Ramos (cell line): Measurements from ENCODE around the gene ZBTB17.
"Not testable (repeated sequence)": the region's sequence is repeated elsewhere in the genome, so short reads cannot be mapped to it uniquely, and the experiment has no call there.

Experiments used
- in situ Hi-C: fragments of 300-500 bp; cut with MboI; formaldehyde crosslinking; loops from one replicate; pipeline ENCODE4 v1.14.3; 2022; ENCODE audit warnings: low sequenced_read_pairs; ENCODE audit not compliant: unreplicated experiment

The ZBTB17 gene

DNA sequence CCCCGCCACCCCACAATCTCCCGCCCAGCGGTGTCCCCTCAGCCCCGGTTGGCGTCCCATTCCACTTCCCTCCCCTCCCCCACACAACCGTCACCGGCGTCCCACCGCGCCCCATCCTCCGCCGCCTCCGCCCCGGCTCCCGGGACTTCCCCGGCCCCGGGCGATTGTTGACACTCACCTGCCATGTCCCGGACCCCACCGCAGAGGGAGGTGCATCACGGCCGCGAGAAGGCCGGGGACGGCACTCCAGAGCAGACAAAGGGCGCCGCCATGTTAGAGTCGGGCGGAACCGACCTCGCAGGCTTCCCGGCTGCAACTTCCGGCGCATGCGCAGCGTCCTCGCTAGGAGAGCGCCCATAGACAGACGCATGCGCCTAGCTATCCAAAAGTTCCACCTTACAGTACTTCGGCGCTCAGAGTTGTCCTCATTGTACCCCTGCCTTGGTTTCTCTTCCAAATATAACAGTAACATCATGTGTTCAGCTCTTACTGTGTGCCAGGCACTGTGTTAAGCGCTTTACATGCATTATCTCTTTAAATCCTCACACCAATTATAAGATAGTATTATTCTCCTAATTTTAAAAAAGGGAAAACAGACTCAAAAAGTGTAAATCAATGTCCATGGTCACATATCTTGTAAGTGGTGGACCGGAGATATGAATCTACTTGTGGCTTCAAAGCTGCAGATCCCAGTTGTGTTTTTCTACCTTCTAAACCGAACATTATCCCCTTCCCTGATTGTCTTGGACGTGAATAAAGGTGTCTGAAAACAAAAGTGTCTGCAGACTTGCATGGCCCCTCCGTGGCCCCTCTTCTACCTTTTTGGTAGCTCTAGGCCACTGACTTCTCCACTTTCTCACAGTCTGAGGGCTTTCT, at the start of gene ZBTB17:
ZBTB17 (minus strand) TSS at position 297 of the 876 bp plus-strand sequence. CDS start 27,606 bp downstream, outside the sequence.
- in situ Hi-C loops = no loop called here

DNA sequence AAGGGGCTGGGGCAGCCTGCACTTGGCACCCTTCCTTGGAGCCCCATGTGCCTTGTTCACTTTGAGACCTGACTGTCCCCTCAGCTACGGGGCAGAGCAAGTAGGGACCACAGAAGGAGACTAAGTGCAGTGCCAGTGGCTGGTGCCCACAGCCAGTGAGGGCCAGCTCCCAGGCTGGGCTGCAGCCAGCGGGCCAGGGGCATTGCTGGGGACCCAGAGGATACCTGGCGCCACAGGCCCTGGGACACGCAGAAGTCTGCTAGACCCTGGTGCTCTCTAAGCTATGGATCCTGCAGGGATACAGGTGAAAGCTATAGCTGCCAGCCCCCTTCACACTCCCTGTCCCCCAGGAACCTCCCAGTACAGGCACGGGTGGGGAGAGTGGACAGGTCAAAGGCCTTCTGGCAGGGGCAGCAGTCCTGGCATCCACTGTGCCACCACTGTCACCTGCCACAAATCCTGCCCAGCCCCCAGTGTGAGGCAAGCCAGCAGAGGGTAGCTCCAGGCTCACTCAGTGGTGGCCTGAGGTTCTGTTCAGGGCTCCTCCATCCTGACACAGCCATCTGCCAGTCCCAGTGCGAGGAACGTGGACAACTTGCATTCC, 47.3 kb upstream of the ZBTB17 start:
- in situ Hi-C loops = no loop called here

DNA sequence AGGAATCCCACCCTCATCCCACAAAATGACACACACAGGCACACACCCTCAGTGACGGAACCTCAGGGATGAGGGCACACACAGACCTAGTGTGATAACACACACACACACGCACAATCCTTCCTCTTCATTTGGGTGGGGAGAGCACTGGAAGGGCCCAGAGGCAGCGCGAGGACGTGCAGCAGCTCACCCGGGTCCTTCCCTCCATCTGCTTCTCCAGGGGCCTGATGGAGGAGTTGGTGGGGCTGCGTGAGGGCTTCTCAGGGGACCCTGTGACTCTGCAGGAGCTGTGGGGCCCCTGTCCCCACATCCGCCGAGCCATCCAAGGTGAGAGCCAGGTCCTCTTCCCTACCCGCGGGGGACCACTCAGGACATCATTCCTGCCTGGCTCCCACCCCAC, 46.5 kb upstream of the ZBTB17 start:
- in situ Hi-C loops = no loop called here

DNA sequence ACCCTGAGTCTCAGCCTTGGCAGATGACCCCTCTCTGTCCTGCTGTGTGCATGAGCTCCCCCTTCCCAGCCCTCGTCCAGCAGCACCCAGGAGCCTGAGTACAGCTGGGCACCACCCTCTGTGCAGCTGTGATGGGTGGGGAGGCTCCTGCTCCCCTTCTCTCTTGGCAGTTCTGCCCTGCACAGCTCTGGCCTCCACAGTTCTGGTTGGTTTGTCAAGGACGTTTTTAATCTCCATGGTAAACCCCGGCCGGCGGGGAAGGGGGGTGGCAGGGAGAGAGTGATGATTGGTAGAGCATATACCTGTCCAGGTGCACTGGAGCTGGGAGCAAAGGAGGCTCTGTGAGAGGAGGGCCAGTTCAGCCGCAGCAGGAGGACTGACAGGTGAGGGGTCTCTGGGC, 45.8 kb upstream of the ZBTB17 start, which contains the start of gene CLCNKA:
CLCNKA (plus strand) TSS at position 356 of the 400 bp plus-strand sequence. CDS start 584 bp downstream, outside the sequence.
- in situ Hi-C loops = no loop called here

DNA sequence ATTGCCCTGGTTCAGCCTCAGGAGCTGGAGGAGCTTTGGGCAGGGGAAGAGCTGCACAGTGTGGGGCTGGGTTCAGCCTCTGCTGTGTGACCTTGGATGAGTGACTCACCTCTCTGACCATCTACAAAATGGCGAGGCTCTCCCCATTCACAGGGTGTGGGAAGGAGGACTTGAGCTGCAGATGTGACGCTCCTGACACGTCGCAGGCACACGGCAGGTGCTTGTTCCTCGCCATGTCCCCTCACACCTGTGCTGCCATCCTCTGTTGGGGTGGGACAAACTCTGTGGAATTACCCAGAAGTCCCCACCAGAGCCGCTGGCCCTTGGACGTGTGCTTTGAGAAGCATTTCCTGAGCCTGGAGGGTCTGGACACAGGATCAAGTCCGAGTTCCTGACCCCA, 45.0 kb upstream of the ZBTB17 start:
- in situ Hi-C loops = not testable (repeated sequence)

DNA sequence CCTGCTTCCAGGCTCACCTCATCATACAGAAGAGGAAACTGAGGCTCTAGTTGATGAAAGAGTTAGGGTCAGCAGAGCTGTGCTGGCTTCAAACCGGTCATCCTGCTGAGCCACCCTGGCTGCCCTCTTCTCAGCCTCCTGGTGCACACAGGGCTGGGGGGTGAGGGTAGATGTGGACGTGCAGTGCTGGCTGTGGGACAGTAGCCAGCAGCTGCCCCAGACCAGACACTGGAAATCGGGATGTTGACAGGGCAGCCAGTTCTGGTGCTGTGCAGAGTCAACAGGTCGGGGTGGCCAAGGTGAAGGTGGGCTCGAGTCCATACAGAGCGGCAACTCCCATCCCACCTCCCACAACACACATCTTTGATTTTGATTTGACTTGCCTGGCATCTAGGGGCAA, 44.4 kb upstream of the ZBTB17 start:
- in situ Hi-C loops = no loop called here

DNA sequence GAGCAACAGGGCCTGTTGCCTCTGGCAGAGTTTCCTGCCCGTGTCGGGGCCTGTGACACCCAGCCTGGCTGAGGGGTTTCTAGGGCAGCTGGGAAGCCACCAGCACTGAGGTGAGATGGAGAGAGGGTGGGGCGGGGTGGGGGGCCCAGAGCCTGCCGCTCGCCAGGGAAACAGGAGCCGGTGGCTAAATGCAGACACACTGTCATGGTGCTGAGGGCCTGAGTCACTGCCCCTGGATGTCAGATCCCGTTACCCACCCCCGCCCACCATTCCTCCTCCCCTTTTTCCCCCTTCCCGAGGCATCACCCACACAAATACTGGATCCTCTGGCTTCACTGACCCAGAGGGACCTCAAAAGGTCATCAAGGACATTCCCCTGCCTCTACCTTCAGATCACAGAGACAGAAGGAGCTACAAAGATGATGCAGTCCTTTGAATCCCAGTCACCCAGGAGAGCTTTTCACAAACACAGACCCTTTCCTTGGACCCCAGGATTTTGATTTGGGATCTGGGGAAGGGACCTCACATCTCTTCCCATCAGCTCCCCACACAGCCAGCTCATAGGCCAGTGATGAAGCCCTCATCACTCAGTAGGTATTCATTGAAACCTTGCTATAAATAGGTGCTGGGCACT, 43.9 kb upstream of the ZBTB17 start:
- in situ Hi-C loops = no loop called here

DNA sequence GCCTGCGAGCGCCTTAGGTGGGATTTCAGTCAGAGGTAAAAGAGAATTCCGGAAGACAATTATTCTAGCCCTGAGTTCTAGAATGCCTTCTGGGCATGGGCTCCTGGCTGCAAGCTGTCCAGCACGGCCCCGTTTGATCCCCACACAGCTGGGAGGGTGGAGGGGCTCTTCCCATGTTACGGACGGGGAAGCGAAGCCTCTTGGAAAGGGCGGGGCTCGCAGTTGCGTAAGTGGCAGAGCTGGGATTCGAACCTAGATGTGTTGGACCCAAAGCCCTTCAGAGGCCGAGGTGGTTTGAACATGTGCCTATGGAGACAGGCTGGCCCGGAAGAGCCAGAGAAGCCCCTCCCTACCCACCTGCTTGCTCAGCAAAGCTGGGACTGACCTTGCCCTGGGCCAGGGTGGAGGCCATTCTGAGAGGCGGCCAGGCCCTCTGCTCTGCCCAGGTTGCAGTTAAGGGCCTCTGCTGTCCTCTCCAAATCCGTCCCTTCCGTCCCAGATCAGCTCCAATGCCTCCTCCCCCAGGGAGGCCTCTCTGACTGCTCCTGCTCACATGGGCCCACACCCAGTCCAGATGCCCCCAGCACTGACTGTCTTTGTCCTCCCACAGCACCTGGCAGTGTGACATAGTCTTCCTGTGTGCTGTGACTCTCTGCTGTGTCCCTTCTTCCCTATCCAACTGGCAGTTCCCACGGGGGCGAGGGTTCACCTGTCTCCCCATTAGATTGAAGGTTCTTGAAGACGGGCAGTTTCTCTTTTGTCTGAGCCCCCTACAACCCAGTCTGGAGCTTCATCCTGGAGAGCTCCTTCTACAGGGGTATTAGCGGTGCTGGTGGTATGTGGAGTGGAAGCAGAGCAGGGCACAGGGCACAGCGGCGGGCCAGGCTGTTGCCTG, 43.1 kb upstream of the ZBTB17 start:
- in situ Hi-C loops = no loop called here

DNA sequence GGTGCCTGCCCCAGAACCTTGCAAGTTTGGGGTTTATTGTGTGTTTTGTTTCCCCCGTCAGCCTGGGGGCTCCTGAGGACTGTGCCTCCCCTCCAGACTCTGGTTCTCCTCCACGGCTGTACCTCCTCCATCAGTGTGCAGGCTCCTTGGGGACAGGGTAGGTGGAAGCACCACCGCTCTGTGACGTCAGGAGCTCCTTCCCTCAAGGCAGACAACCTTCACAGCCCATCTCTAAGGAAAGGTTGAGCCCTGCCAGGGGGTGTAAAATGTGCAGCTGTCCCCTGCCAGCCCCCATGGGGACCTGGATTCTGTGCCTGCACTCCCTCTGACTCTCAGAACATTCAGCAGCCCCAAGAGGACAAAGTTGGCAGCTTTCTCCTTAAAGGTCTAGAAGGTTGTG, 42.4 kb upstream of the ZBTB17 start:
- in situ Hi-C loops = no loop called here

DNA sequence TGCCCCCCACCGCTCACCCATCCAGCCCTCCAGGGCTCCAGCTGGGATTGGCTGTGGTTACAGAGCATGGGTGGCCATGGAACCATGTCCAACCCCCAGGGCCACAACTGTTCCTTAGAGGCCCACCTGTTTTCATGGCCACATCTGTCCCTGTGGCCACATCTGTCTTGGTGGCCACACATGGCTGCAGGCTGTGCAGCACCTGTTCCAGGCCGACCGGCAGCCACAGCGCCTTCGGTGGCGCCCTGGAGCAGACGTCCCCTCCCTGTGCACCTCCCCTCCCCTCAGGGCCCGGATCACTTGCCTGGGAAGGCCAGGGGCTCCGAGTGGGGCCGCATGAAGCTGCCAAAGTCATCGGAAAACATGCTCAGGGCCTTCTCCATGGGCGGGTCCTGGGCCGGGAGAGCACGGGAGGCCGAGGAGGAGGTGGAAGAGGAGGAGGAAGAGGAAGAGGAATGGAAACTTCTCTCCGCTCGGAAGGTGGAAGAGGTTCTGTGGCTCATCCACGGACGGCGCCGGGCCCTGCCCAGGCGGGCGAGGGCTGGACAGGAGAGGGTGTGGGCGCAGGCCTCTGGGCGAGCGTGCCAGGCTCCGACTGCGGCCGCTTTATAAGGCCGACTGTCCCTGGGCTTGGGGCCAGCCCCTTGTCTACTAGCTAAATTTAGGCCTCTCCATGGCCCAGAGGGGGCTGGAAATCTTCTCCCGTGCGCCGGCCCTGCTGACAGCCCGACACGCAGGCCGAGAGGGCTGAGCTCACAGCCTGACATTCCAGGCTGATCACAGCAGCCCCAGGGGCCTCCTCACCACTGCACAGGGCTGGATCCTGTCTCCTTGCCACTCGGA, 41.8 kb upstream of the ZBTB17 start, which contains the start of gene HSPB7:
HSPB7 (minus strand) TSS at position 583 of the 843 bp plus-strand sequence; CDS start at position 503, 80 bp downstream.
- in situ Hi-C loops = no loop called here

DNA sequence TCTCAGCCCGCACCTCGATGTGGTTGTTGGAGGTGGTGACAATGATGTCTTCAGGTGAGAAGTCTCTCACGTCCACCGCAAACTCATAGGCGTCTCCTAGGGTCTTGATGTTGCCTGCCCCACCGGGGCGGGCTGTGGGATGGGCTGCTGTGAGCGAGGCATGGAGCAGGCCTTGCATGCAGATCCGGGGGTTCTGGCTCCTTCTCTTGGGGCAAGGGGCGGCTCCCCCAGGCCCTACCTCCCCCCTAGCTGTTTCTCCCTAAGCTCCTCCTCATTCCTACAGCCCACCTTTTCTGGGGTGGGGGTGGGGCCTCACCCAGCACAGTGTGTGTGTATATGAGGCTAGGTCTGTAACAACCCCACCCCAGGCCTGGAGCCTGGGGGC, 41.2 kb upstream of the ZBTB17 start:
- in situ Hi-C loops = no loop called here

DNA sequence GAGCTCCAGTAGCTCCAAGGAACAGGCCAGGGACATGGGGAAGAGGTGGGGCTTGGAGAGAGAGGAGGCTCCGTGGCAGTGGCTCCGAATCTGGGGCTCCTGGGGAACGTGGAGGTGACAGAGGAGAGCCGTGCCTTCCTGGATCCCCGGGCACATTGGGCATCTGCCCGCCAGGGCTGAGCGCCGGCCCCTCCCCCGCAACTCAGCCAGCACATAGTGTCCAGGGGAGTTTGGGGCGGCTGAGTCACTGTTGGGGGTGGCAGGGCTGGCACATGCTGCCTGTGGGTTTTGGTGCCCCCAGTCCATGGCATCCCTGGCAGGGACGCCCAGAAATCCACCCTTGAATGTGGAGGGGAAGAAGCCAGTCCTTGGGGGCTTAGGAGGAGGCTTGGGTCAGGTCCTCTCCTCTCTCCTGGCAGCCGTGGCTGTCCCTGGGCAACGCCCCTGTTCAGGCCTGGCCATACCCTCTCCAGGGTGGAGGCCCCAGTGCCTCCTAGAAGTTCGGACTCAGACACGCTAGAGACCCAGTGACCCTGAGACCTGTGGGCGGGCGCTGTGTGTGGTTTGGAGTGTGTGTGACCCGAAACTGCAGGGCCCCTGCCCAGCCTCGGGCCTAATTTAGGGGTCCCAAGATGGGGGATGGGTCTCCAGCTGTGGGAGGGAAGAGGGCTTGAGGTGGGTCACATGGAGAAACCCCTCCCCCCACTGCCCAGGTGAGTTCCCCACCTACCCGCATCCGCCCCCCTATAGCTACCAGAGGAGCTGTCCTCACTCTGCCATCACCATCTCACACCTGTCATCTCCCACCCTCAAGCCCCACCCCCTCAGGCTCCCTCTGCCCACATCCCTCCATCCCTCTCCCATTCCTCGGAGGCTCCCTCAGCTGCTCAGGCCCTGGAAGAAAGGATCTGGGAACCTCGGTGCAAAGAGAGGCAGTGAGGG, 40.3 kb upstream of the ZBTB17 start:
- in situ Hi-C loops = no loop called here

DNA sequence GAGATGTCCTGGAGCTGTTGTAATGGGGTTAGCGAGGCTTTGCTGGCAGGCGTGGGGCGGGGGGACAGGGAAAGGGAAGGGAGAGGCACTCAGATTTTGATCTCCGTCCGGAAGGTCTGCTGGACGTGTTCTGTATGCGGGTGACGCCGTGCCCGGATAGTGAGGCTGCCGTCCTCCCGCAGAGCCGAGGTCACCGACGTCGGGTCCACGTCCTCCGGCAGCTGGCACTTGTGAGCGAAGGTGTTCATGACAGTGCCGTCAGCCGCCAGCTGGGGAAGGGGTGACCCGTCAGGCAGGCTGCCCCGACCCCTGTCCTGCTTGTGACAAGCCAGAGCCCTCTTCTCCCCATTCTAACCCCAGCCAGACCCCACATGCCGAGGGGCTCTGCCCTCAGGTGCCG, 39.6 kb upstream of the ZBTB17 start:
- in situ Hi-C loops = no loop called here

DNA sequence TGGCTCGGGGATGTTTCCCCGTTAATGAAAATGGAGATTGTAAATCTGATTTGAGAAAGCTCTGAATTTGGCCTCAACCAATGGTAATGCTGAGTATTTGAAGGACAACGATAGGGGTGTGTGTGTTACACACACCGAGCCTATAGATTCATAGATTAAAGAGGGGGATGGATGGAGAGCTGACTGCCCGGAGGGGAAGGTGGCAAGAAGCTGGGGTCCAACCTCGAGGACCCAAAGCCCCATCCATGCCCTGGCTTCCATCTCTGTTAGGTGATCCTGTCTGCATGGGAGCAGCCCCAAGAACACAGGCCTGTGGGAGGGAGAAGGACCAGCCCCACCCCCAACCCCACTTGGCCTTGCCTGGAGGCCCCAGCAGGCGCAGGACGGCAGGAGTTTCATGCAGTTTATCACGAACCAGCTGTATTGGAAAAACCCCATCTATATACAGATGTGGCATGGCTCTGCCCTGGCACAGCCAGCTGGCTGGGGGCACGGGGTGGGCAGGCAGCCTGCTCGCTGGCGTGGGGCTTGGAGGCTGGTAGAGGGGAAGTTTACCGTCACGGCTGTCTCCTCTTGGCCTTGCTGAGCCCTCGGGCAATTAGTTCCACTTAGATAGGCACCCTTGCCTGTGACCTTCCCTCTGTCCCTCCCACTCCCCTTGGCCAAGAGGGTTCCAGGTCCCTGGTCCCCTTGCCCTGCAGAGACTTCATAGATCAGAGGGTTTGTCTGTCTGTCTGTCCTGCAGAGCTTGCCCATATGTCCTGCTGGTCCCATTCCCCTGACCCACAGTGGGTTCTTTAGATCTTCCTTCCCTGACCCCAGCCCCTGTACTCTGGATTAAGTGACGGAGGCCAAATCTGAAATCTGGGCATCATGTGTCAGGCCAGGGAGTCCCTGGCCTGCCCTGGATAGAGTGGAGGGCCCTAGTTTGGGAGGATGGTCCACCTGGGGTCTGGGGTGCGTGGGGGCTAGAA, 38.9 kb upstream of the ZBTB17 start:
- in situ Hi-C loops = no loop called here

DNA sequence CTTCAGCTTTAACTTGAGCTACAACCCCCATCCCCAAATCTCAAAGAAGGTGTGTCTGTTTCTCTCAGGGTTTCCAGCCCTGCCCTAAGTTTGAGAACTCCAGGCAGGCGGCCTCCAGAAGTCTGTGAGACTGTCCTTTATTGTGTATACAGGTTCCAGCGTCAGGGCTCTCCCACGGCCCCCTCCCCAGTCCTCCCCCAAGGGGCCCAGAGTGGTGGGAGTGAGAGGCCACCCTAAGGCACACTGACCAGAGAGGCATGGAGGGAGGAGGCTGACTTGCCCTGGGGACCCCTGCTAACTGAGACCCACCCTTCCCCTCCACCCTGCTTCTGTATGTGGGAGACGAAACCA, 38.0 kb upstream of the ZBTB17 start:
- in situ Hi-C loops = no loop called here

DNA sequence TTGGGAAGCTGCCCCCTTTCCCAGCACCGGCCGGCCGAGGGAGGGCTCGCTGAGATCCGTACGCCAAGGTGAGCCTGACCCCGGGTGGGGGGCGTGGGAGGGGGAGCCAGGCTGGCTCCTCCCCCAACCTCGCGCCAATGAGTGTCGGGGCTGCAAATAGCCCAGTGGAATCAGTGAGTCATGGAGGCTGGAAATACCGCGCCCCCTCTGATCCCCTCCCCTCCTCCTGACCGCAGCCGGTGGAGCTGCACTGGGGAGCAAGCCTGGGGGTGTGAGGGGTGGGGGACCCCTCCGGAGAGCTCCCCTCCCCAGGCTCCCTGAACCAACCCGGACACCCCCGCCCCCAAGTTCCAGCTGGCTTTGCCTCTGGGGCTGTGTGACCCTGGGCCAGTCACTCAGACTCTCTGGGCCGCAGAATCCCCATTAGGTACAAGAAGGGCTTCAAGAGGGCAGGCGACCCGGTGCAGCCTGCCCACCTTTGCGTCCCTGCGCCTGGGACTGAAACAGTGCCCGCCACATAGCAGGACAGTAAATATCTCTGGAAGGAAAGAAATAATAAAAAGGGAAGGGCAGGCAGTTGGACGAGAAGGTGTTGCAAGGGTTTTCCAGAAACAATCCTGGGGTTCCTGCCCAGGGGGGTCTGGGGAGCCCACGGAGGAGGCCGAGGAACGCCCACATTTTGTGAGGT, 37.5 kb upstream of the ZBTB17 start:
- in situ Hi-C loops = no loop called here
